Measurements from ENCODE around the gene TBCE. TPM values are rescaled to one million over a fixed set of nuclear protein-coding genes. Genes with fewer than 3 reads are reported as not detected.

Gene TBCE
- total and polyA plus RNA-seq, 4 donors, result 16.7 to 48.6 (median 22.7) TPM

- 91 to 98% methylated on average over 4 of the region's 4 CpGs for WGBS, 2 donors
- no peaks in the 10 kb centered on the region for H3K4me1 ChIP-seq (ENCODE audit: control insufficient read depth in 1 of 2, insufficient read depth in 2 of 2, low read length in 2 of 2)
- no peak for ATAC-seq (ENCODE audit: low FRiP score)
- no peaks in the 10 kb centered on the region for H3K27me3 ChIP-seq (ENCODE audit: control insufficient read depth in 1 of 2, insufficient read depth in 2 of 2, low read length in 1 of 2)
- DNase-seq, result no peak
- H3K4me3 ChIP-seq (ENCODE audit: low read length in 2 of 2), result no peak overlapping the region
- H3K27ac ChIP-seq (ENCODE audit: low read depth in 1 of 2, low read length in 2 of 2), result no peak overlapping the region
- no peaks in the 10 kb centered on the region for H3K9me3 ChIP-seq (ENCODE audit: control insufficient read depth, low read length)
- no peaks in the 10 kb centered on the region for H3K36me3 ChIP-seq (ENCODE audit: control insufficient read depth in 1 of 2, insufficient read depth in 2 of 2, low read length in 1 of 2)
- intact Hi-C loops (cut with DNase I), result no loop called here
Measured at GRCh38 chr1:235426143-235426542, 58.9 kb downstream of the TBCE start.

GRCh38 chr1:235426680-235427079 lies 59.5 kb downstream of the TBCE start:
- WGBS, 2 donors, result 92 to 95% methylated on average over 13 of the region's 13 CpGs
- Histone ChIP-seq H3K36me3 (ENCODE audit: control insufficient read depth in 1 of 2, insufficient read depth in 2 of 2, low read length in 1 of 2) (no peaks in the 10 kb centered on the region), H3K27ac (ENCODE audit: low read depth in 1 of 2, low read length in 2 of 2) (no peak overlapping the region), H3K4me3 (ENCODE audit: low read length in 2 of 2) (no peak overlapping the region), H3K9me3 (ENCODE audit: control insufficient read depth, low read length) (no peaks in the 10 kb centered on the region), H3K4me1 (ENCODE audit: control insufficient read depth in 1 of 2, insufficient read depth in 2 of 2, low read length in 2 of 2) (no peaks in the 10 kb centered on the region), H3K27me3 (ENCODE audit: control insufficient read depth in 1 of 2, insufficient read depth in 2 of 2, low read length in 1 of 2) (no peaks in the 10 kb centered on the region)
- ATAC-seq (ENCODE audit: low FRiP score), result no peak
- DNase-seq, result no peak
- intact Hi-C loops (cut with DNase I), result no loop called here

DNA sequence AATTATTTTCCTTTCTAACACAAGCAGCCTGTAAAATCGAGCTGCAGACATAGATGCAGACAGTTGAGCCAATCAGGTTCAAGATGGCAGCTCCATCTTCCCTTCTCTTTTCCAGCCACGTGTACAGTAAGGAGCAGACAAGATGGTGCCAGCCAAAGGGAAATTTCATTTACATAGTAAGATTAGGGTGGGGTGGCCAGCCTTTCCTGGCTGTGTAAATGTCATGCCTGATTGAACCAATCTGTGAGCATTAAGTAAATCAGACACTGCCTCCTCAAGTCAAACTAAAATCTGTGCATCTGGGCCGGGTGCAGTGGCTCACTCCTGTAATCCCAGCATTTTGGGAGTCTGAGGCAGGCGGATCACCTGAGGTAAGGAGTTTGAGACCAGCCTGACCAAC lies 60.2 kb downstream of the TBCE start:
- H3K4me1 ChIP-seq (ENCODE audit: control insufficient read depth in 1 of 2, insufficient read depth in 2 of 2, low read length in 2 of 2), result no peaks in the 10 kb centered on the region
- H3K27me3 ChIP-seq (ENCODE audit: control insufficient read depth in 1 of 2, insufficient read depth in 2 of 2, low read length in 1 of 2), result no peaks in the 10 kb centered on the region
- intact Hi-C loops (cut with DNase I), result no loop called here
- 79 to 82% methylated on average over 4 of the region's 4 CpGs for WGBS, 2 donors
- DNase-seq (no peak), ATAC-seq (ENCODE audit: low FRiP score) (no peak)
- no peaks in the 10 kb centered on the region for H3K36me3 ChIP-seq (ENCODE audit: control insufficient read depth in 1 of 2, insufficient read depth in 2 of 2, low read length in 1 of 2)
- no peaks in the 10 kb centered on the region for H3K9me3 ChIP-seq (ENCODE audit: control insufficient read depth, low read length)
- H3K27ac ChIP-seq (ENCODE audit: low read depth in 1 of 2, low read length in 2 of 2), result no peak overlapping the region
- no peak overlapping the region for H3K4me3 ChIP-seq (ENCODE audit: low read length in 2 of 2)

DNA sequence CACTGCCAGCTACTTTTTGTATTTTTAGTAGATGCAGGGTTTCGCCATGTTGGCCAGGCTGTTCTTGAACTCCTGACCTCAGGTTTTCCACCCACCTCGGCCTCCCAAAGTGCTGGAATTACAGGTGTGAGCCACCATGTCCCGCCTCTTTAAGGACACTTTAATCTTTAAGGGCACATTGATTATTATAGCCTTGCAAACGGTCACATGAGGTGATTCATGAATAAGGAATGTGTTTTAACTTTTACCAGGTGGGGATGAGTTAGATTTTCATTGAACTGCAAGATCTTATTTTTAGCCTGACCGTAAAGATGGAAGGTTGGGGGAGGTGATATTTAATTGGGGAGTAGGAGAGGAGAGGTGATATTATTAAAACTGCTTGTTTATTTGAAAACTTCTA lies 61.9 kb downstream of the TBCE start:
- H3K9me3 ChIP-seq (ENCODE audit: control insufficient read depth, low read length), result no peaks in the 10 kb centered on the region
- 89 to 92% methylated on average over 5 of the region's 5 CpGs for WGBS, 2 donors
- intact Hi-C loops (cut with DNase I), result no loop called here
- no peak overlapping the region for H3K4me3 ChIP-seq (ENCODE audit: low read length in 2 of 2)
- no peaks in the 10 kb centered on the region for H3K4me1 ChIP-seq (ENCODE audit: control insufficient read depth in 1 of 2, insufficient read depth in 2 of 2, low read length in 2 of 2)
- DNase-seq, result no peak
- H3K27me3 ChIP-seq (ENCODE audit: control insufficient read depth in 1 of 2, insufficient read depth in 2 of 2, low read length in 1 of 2), result no peaks in the 10 kb centered on the region
- ATAC-seq (ENCODE audit: low FRiP score), result no peak
- H3K36me3 ChIP-seq (ENCODE audit: control insufficient read depth in 1 of 2, insufficient read depth in 2 of 2, low read length in 1 of 2), result peaks cover 0 to 2% of the 10 kb centered on the region in 2 donors
- no peak overlapping the region for H3K27ac ChIP-seq (ENCODE audit: low read depth in 1 of 2, low read length in 2 of 2)

GRCh38 chr1:235430991-235431390 lies 63.8 kb downstream of the TBCE start:
- no peak overlapping the region for H3K27ac ChIP-seq (ENCODE audit: low read depth in 1 of 2, low read length in 2 of 2)
- peaks cover 2 to 3% of the 10 kb centered on the region in 2 donors for H3K36me3 ChIP-seq (ENCODE audit: control insufficient read depth in 1 of 2, insufficient read depth in 2 of 2, low read length in 1 of 2)
- ATAC-seq (ENCODE audit: low FRiP score) (no peak), DNase-seq (no peak)
- H3K4me1 ChIP-seq (ENCODE audit: control insufficient read depth in 1 of 2, insufficient read depth in 2 of 2, low read length in 2 of 2), result no peaks in the 10 kb centered on the region
- 6 to 9% methylated on average over 6 of the region's 6 CpGs for WGBS, 2 donors
- intact Hi-C loops (cut with DNase I), result no loop called here
- no peaks in the 10 kb centered on the region for H3K9me3 ChIP-seq (ENCODE audit: control insufficient read depth, low read length)
- no peak overlapping the region for H3K4me3 ChIP-seq (ENCODE audit: low read length in 2 of 2)
- H3K27me3 ChIP-seq (ENCODE audit: control insufficient read depth in 1 of 2, insufficient read depth in 2 of 2, low read length in 1 of 2), result no peaks in the 10 kb centered on the region

DNA sequence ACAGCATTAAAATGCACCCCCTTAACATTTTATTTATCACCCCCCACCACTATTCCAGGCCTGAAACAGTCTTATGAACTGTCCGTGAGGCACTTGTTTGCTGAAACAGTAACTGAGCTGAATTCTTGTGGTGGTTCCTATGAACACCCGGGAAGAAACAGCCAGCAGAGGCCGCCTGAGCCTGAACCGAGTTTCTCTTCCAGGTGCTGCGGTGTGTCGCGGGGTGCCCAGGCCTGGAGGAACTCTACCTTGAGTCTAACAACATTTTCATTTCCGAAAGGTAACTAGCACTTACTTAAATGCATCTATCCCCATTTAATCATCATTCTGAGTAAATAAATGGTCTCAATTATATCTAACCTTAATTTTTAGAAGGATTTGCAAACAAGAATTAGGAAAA lies 66.8 kb downstream of the TBCE start:
- no peak for ATAC-seq (ENCODE audit: low FRiP score)
- H3K36me3 ChIP-seq (ENCODE audit: control insufficient read depth in 1 of 2, insufficient read depth in 2 of 2, low read length in 1 of 2), result peaks cover 4 to 6% of the 10 kb centered on the region in 2 donors
- H3K4me3 ChIP-seq (ENCODE audit: low read length in 2 of 2), result no peak overlapping the region
- DNase-seq, result no peak
- no peaks in the 10 kb centered on the region for H3K27me3 ChIP-seq (ENCODE audit: control insufficient read depth in 1 of 2, insufficient read depth in 2 of 2, low read length in 1 of 2)
- no peaks in the 10 kb centered on the region for H3K4me1 ChIP-seq (ENCODE audit: control insufficient read depth in 1 of 2, insufficient read depth in 2 of 2, low read length in 2 of 2)
- H3K27ac ChIP-seq (ENCODE audit: low read depth in 1 of 2, low read length in 2 of 2), result no peak overlapping the region
- no peaks in the 10 kb centered on the region for H3K9me3 ChIP-seq (ENCODE audit: control insufficient read depth, low read length)
- 88 to 90% methylated on average over 8 of the region's 8 CpGs for WGBS, 2 donors
- intact Hi-C loops (cut with DNase I), result no loop called here

DNA sequence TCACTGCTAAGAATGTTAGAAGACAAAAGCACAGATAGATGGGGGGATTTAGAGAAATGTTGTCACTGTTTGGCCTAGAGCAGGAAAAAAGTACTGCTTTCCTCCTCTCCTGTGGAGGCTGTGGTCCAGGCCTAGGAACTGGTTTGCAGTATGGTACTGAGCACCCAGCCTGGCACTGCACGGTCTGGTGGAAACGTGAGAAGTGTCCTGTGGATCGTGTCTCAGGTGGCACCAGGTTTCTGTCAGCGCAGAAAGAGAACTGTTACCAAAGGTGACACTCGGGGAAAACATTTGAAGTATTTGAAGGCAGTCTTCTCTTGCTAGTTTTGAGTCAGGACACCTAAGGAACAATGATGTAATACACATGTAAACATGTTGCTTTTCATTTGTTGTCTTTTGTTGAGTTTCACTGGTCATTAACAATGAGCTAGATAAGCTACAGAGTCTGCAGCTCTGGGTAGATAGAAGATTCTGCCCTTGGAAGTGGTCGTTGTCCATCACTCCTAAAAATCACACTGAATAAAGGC lies 74.0 kb downstream of the TBCE start:
- Histone ChIP-seq H3K4me1 (ENCODE audit: control insufficient read depth in 1 of 2, insufficient read depth in 2 of 2, low read length in 2 of 2) (no peaks in the 10 kb centered on the region), H3K9me3 (ENCODE audit: control insufficient read depth, low read length) (no peaks in the 10 kb centered on the region), H3K36me3 (ENCODE audit: control insufficient read depth in 1 of 2, insufficient read depth in 2 of 2, low read length in 1 of 2) (peaks cover 7 to 13% of the 10 kb centered on the region in 2 donors), H3K27ac (ENCODE audit: low read depth in 1 of 2, low read length in 2 of 2) (no peak overlapping the region), H3K4me3 (ENCODE audit: low read length in 2 of 2) (no peak overlapping the region), H3K27me3 (ENCODE audit: control insufficient read depth in 1 of 2, insufficient read depth in 2 of 2, low read length in 1 of 2) (no peaks in the 10 kb centered on the region)
- DNase-seq (no peak), ATAC-seq (ENCODE audit: low FRiP score) (no peak)
- intact Hi-C loops (cut with DNase I), result no loop called here
- 82 to 88% methylated on average over 6 of the region's 6 CpGs for WGBS, 2 donors

- Histone ChIP-seq H3K4me1 (ENCODE audit: control insufficient read depth in 1 of 2, insufficient read depth in 2 of 2, low read length in 2 of 2) (no peaks in the 10 kb centered on the region), H3K27ac (ENCODE audit: low read depth in 1 of 2, low read length in 2 of 2) (no peak overlapping the region), H3K9me3 (ENCODE audit: control insufficient read depth, low read length) (no peaks in the 10 kb centered on the region), H3K4me3 (ENCODE audit: low read length in 2 of 2) (no peak overlapping the region), H3K27me3 (ENCODE audit: control insufficient read depth in 1 of 2, insufficient read depth in 2 of 2, low read length in 1 of 2) (no peaks in the 10 kb centered on the region), H3K36me3 (ENCODE audit: control insufficient read depth in 1 of 2, insufficient read depth in 2 of 2, low read length in 1 of 2) (peaks cover 12% of the 10 kb centered on the region in 2 donors)
- ATAC-seq (ENCODE audit: low FRiP score), result no peak
- WGBS, 2 donors, result 82% methylated on average over 9 of the region's 9 CpGs
- intact Hi-C loops (cut with DNase I), result no loop called here
- DNase-seq, result no peak
Measured at GRCh38 chr1:235442788-235443429, 75.7 kb downstream of the TBCE start.

DNA sequence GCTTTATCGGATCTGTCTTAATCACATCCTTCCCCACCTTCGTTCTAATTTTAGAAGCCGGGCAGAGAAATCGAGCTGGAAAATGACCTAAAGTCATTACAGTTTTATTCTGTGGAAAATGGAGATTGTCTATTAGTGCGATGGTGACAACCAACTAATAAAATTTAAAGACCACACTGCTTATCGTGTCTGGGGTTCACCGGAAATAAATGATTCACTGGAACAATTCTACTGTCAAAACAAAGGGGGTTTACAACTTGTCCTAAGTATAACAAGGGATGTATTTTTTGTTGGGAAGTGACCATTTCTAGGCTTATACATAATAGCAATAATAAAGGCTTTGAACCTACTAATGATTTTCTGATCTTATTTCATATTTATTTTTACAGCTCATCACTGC lies 81.4 kb downstream of the TBCE start:
- Histone ChIP-seq H3K9me3 (ENCODE audit: control insufficient read depth, low read length) (no peaks in the 10 kb centered on the region), H3K36me3 (ENCODE audit: control insufficient read depth in 1 of 2, insufficient read depth in 2 of 2, low read length in 1 of 2) (peaks cover 8 to 14% of the 10 kb centered on the region in 2 donors), H3K4me3 (ENCODE audit: low read length in 2 of 2) (no peak overlapping the region), H3K27me3 (ENCODE audit: control insufficient read depth in 1 of 2, insufficient read depth in 2 of 2, low read length in 1 of 2) (no peaks in the 10 kb centered on the region), H3K27ac (ENCODE audit: low read depth in 1 of 2, low read length in 2 of 2) (no peak overlapping the region), H3K4me1 (ENCODE audit: control insufficient read depth in 1 of 2, insufficient read depth in 2 of 2, low read length in 2 of 2) (no peaks in the 10 kb centered on the region)
- DNase-seq (no peak), ATAC-seq (ENCODE audit: low FRiP score) (no peak)
- intact Hi-C loops (cut with DNase I), result no loop called here
- WGBS, 2 donors, result 83 to 85% methylated on average over 7 of the region's 7 CpGs
